GM21447 (cell line): ENCODE measurements around the gene MAGED4B.
"Not testable (repeated sequence)": the region's sequence is repeated elsewhere in the genome, so short reads cannot be mapped to it uniquely, and the experiment has no call there.

Source experiments
- ATAC-seq: cut with Tn5 transposase; IDR thresholded peaks from one replicate; pipeline ENCODE4 v1.9.1; 2021; ENCODE audit not compliant: unreplicated experiment

Gene MAGED4B, protein sequence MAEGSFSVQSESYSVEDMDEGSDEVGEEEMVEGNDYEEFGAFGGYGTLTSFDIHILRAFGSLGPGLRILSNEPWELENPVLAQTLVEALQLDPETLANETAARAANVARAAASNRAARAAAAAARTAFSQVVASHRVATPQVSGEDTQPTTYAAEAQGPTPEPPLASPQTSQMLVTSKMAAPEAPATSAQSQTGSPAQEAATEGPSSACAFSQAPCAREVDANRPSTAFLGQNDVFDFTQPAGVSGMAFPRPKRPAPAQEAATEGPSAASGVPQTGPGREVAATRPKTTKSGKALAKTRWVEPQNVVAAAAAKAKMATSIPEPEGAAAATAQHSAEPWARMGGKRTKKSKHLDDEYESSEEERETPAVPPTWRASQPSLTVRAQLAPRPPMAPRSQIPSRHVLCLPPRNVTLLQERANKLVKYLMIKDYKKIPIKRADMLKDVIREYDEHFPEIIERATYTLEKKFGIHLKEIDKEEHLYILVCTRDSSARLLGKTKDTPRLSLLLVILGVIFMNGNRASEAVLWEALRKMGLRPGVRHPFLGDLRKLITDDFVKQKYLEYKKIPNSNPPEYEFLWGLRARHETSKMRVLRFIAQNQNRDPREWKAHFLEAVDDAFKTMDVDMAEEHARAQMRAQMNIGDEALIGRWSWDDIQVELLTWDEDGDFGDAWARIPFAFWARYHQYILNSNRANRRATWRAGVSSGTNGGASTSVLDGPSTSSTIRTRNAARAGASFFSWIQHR

DNA sequence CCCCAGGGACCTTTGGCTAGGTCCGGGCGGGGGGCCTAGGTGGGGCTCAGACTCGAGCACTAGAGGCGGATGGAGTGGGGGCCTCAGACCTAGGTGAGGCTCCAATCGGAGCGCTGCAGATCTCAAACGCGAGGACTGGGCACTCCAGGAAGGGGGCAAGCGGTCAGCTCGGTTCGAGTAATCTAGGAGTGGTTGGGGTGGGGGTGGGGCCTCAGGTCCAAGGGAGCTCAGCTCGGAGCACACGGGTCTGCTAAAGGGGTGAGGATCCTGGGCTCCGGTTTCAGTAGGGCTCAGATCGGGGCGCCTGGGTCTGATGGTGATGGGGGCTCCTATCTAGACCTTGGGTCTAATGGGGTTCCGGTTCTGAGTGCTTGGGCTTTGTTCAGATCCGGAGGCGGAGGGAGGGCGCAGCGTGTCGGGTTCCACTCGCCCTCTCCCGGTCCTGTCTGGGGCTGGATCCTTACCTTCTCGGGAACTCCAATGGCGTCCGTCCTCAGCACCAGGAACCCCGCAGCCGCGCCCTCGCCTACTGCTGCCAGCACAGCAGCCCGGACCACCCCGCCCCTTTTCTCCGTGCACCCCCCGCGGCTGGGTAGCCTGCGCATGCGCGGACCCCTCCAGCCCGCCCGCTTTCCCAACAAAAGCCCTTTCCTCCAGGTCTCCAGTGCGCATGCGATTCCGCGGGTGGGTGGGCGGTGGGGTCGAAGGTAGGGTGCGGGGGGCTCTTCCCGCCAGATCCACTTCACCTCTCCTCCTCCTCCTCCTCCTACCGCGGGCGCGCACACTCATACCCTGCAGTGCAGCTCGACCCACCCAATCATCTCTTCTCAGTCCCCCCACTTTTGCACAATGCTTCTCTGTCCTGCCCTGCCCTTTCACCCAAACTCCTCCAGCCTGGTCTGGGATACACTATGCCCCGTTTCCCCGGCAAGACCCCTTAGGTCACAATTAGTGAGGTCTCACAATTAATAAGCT lies at the start of gene MAGED4B:
MAGED4B (minus strand) TSS at position 518 of the 975 bp plus-strand sequence. CDS start 1,011 bp downstream, outside the sequence.
- not testable (repeated sequence) for ATAC-seq

DNA sequence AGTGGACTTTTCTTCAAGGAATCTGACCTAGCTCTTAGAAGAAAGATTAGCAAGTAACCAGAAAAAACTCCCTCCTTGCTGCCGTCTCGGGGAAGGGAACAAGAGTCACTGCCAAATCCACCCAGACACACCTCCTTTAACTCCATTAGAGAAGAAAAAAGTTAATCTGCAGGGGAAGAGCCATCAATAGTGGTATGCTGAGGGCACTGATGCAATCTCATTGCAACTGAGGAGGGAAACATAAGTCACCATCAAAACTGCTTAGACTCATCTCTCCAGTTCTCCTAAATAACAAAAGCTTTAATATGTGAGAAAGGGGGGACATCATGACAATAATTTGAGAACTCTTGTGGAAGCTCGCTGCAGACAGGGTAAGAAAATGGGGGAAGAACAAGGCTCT lies 49.3 kb upstream of the MAGED4B start:
- no peak for ATAC-seq

DNA sequence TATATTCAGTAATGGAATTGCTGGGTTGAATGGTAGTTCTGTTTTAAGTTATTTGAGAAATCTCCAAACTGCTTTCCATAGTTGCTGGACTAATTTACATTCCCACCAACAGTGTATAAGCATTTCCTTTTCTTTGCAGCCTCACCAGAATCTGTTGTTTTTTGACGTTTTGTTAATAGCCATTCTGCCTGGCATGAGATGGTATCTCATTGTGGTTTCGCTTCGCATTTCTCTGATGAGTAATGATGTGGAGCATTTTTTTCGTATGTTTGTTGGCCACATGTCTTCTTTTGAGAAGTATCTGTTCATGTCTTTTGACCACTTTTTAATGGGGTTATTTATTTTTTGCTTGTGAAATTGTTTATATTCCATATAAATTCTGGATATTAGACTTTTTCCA lies 13.6 kb upstream of the MAGED4B start:
- no peak for ATAC-seq

DNA sequence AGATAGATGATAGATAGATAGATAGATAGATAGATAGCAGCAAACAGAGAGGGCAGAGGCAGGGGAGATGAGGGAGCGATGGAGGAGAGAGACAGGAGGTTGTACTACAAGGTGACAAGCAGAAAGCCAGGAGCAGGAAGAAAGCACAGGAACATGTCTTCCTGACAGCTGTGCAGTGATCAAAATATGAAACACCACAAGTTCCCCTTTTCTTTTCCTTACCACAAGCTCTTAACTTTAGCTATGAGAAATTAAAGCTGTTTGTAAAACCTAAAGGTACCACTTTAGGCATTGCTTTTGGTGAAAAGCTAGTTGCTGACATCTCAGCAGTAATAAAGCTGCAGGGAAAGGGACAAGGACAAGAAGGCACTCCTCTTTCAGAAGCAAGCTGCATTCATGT lies 9.1 kb upstream of the MAGED4B start:
- ATAC-seq = no peak

DNA sequence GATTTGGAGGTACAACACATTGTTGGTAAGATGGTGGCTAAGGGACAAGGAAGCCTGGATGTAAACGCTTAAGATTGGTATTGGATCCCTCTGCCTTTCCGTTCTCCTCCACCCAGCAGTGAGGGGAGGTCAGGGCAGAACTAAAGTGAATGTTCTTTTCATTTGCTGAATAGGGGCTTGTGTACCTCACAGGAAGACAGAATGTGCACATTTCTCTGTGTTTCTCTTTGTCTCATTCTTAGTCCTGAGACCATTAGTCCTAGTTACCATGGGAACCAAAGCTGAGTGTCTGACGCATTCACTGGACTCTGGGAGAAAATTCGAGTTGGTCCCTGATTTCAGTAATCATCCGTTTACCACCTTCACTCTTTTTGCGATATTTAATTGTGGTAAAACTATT lies 26.7 kb downstream of the MAGED4B start:
- ATAC-seq = not testable (repeated sequence)

DNA sequence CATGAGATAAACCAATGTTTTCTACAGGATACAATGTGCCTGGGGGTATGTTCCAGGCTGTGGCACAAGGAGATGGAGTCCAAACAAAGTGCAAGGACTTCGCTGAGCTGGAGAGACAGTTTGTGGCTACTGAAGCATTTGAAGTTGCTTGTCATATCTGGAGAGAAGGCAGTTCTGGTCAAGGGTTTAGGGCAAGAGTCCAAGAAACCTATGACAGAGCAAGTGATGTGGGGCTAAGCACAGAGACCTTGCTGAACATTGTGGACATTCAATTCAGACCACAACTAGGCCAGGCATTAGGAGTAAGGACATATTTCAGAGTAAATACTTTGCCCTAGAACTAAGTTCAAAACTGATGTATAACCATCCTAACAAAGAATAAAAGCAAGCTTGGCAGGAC lies 34.8 kb downstream of the MAGED4B start:
- ATAC-seq = no peak

DNA sequence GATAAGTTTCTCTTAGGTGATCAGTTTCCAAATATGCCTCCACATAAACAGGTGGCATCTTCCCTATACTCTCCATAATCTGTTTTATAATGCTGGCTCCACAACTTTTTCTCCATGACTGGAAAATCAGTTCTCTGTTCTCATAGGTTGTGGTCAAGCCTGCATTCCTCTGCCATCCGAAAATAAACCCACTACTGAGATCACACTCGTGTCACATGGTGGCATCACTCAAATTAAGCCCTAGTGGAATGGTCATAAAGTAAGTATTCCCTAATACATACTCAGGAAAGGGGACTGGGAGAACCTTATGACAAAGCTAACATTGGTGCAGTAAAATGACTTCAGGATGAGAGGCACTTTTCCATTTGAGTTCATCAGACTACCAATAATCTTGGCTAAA lies 37.6 kb downstream of the MAGED4B start:
- ATAC-seq = no peak

DNA sequence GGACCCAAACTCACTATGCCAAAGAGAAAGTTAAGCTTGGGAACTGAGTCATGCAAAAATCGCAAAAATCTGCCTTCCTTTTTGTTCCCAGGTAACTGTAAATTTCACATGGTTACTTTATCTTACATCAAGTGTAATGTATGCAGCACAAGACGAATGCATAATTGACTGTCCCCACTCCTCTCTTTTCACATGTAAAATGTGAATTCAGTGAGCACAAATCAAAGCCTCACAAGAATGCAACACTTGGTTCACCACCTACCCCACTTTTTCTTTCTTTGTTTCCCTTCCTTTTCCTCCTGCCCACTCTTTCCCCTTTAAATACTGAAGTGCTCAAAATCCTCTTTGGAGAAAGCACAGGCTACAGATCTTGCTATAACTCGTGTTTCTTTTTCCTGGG lies 53.2 kb downstream of the MAGED4B start:
- no peak for ATAC-seq
